WTC11 (cell line): Measurements from ENCODE around the gene PTPN21. TPM values are rescaled to one million over a fixed set of nuclear protein-coding genes. Genes with fewer than 3 reads are reported as not detected.

Experiments
- ATAC-seq: fragments of 200-7000 bp; cut with Tn5 transposase; 2 replicates; pipeline ENCODE4 v1.10.0; 2021; ENCODE audit warnings: mild to moderate bottlenecking, moderate library complexity
- CTCF ChIA-PET: fragments of 300-600 bp; sonication (Branson Sonifier 250); formaldehyde crosslinking; loops from one replicate; lab custom pipeline; 2021; ENCODE audit warnings: antibody characterized with exemption; lab: Charles Lee
- POLR2A ChIA-PET: fragments of 350-600 bp; sonication (Branson Sonifier 250); formaldehyde crosslinking; loops from one replicate; lab custom pipeline; 2021; ENCODE audit warnings: antibody characterized with exemption; lab: Charles Lee
- DNase-seq: peaks from one replicate; pipeline ENCODE4 v3.0.0; 2021; ENCODE audit warnings: low spot score
- H3K27ac Mint-ChIP-seq: 2 replicates; pipeline ENCODE4 v1.8.0; 2021; ENCODE audit warnings: mixed read lengths
- H3K27me3 Mint-ChIP-seq: 2 replicates; pipeline ENCODE4 v1.8.0; 2021; ENCODE audit warnings: low read depth, mild to moderate bottlenecking, moderate library complexity, mixed read lengths
- H3K36me3 Mint-ChIP-seq: 2 replicates; pipeline ENCODE4 v1.8.0; 2021; ENCODE audit warnings: mixed read lengths
- H3K4me1 Mint-ChIP-seq: 2 replicates; pipeline ENCODE4 v1.8.0; 2022; ENCODE audit warnings: mixed read lengths
- H3K4me3 Mint-ChIP-seq: 2 replicates; pipeline ENCODE4 v1.8.0; 2021; ENCODE audit warnings: mild to moderate bottlenecking, moderate library complexity, mixed read lengths
- H3K9me3 Mint-ChIP-seq: 2 replicates; pipeline ENCODE4 v1.8.0; 2021; ENCODE audit warnings: mixed read lengths
- ATF2 ChIP-seq: sonication (generic); formaldehyde crosslinking; IDR thresholded peaks from 2 replicates; pipeline ENCODE4 v1.8.1; 2022; ENCODE audit warnings: low read depth, missing genetic modification reagents, borderline replicate concordance
- CDX4 ChIP-seq: fragments of 250-450 bp; sonication (Bioruptor Pico); IDR thresholded peaks from 2 replicates; pipeline ENCODE4 v1.9.0; 2021; ENCODE audit warnings: moderate library complexity, mild to moderate bottlenecking, inconsistent platforms, borderline replicate concordance
- E2F1 ChIP-seq: sonication (generic); formaldehyde crosslinking; IDR thresholded peaks from 2 replicates; pipeline ENCODE4 v1.8.0; 2022; ENCODE audit warnings: mild to moderate bottlenecking, missing genetic modification reagents
- GABPB1 ChIP-seq: sonication (generic); formaldehyde crosslinking; IDR thresholded peaks from 2 replicates; pipeline ENCODE4 v1.8.1; 2023; ENCODE audit warnings: mild to moderate bottlenecking, missing genetic modification reagents
- JUN ChIP-seq: sonication (generic); formaldehyde crosslinking; IDR thresholded peaks from 2 replicates; pipeline ENCODE4 v1.8.0; 2023; ENCODE audit warnings: mild to moderate bottlenecking, missing genetic modification reagents
- RELA ChIP-seq: sonication (generic); formaldehyde crosslinking; IDR thresholded peaks from 2 replicates; pipeline ENCODE4 v1.8.1; 2022; ENCODE audit warnings: missing genetic modification reagents, mild to moderate bottlenecking, borderline replicate concordance
- SMAD4 ChIP-seq: sonication (generic); formaldehyde crosslinking; IDR thresholded peaks from 2 replicates; pipeline ENCODE4 v1.8.0; 2022; ENCODE audit warnings: mild to moderate bottlenecking, missing genetic modification reagents
- TCF7 ChIP-seq: sonication (generic); formaldehyde crosslinking; IDR thresholded peaks from 2 replicates; pipeline ENCODE4 v1.8.0; 2022; ENCODE audit warnings: mild to moderate bottlenecking, low read depth, missing genetic modification reagents, moderate library complexity
- TP53 ChIP-seq: sonication (generic); formaldehyde crosslinking; IDR thresholded peaks from 2 replicates; pipeline ENCODE4 v1.8.1; 2023; ENCODE audit warnings: mild to moderate bottlenecking, missing genetic modification reagents
- USF2 ChIP-seq: sonication (generic); formaldehyde crosslinking; IDR thresholded peaks from 2 replicates; pipeline ENCODE4 v1.8.1; 2023; ENCODE audit warnings: mild to moderate bottlenecking, missing genetic modification reagents, moderate library complexity
- ZNF317 ChIP-seq: sonication (generic); formaldehyde crosslinking; IDR thresholded peaks from 2 replicates; pipeline ENCODE4 v1.8.1; 2023; ENCODE audit warnings: low read depth, mild to moderate bottlenecking, moderate library complexity, missing genetic modification reagents, borderline replicate concordance
- ZNF396 ChIP-seq: fragments of 250-450 bp; sonication (Bioruptor Pico); IDR thresholded peaks from 2 replicates; pipeline ENCODE4 v1.8.0; 2021; ENCODE audit warnings: mild to moderate bottlenecking, moderate library complexity, borderline replicate concordance
- total RNA-seq: library from RNA; stranded (reverse); gene quantifications from 3 replicates; pipeline ENCODE4 v1.2.3, GENCODE V29; 2021
- TF ChIP-seq, protein P1 (sequence below): sonication (generic); formaldehyde crosslinking; IDR thresholded peaks from 2 replicates; pipeline ENCODE4 v1.8.1; 2022; ENCODE audit warnings: low read depth, mild to moderate bottlenecking, moderate library complexity, missing genetic modification reagents, borderline replicate concordance
- TF ChIP-seq, protein P2 (sequence below): sonication (generic); formaldehyde crosslinking; IDR thresholded peaks from 2 replicates; pipeline ENCODE4 v1.8.0; 2022; ENCODE audit warnings: mild to moderate bottlenecking, missing genetic modification reagents
- TF ChIP-seq, protein P3 (sequence below): sonication (generic); formaldehyde crosslinking; IDR thresholded peaks from 2 replicates; pipeline ENCODE4 v1.8.1; 2023; ENCODE audit warnings: mild to moderate bottlenecking, missing genetic modification reagents, borderline replicate concordance
- TF ChIP-seq, protein P4 (sequence below): sonication (generic); formaldehyde crosslinking; conservative IDR thresholded peaks from 2 replicates; pipeline ENCODE4 v1.8.1; 2023; ENCODE audit warnings: mild to moderate bottlenecking, low read depth, missing genetic modification reagents, moderate library complexity
- TF ChIP-seq, protein P5 (sequence below): fragments of 250-450 bp; sonication (Bioruptor Pico); IDR thresholded peaks from 2 replicates; pipeline ENCODE4 v2.1.2; 2022; ENCODE audit warnings: mild to moderate bottlenecking, moderate library complexity
- TF ChIP-seq, protein P6 (sequence below): fragments of 250-450 bp; sonication (Bioruptor Pico); IDR thresholded peaks from 2 replicates; pipeline ENCODE4 v1.8.0; 2021; ENCODE audit warnings: mild to moderate bottlenecking

Gene PTPN21
- total RNA-seq, 1 experiment from 2014 or later = 7.5 TPM

DNA sequence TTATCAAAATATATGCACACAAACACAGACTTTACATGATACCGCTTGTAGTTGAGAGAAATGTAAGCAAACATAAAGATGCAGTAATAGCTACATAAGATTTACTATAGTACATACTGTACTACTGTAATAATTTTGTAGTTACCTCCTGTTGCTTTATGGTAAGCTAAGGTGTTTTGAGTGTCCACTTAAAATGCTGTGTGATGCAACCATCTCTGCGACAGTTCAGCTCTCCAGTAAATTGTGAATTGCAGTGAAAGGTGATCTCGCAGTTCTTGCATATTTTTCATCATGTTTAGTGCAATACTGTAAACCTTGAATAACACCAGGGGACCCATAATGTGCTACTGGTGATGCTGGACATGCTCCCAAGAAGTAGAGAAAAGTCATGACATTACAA, 29.6 kb upstream of the PTPN21 start (continued):
- TF ChIP-seq, protein P1, sequence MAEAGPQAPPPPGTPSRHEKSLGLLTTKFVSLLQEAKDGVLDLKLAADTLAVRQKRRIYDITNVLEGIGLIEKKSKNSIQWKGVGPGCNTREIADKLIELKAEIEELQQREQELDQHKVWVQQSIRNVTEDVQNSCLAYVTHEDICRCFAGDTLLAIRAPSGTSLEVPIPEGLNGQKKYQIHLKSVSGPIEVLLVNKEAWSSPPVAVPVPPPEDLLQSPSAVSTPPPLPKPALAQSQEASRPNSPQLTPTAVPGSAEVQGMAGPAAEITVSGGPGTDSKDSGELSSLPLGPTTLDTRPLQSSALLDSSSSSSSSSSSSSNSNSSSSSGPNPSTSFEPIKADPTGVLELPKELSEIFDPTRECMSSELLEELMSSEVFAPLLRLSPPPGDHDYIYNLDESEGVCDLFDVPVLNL (CRISPR knock-in tag) = no peak
- TF ChIP-seq SMAD4 (CRISPR knock-in tag) (no peak), USF2 (CRISPR knock-in tag) (no peak), JUN (CRISPR knock-in tag) (no peak), TCF7 (CRISPR knock-in tag) (no peak), E2F1 (CRISPR knock-in tag) (no peak), TP53 (CRISPR knock-in tag) (no peak)
- TF ChIP-seq, protein P2, sequence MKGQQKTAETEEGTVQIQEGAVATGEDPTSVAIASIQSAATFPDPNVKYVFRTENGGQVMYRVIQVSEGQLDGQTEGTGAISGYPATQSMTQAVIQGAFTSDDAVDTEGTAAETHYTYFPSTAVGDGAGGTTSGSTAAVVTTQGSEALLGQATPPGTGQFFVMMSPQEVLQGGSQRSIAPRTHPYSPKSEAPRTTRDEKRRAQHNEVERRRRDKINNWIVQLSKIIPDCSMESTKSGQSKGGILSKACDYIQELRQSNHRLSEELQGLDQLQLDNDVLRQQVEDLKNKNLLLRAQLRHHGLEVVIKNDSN = no peak
- TF ChIP-seq, protein P3, sequence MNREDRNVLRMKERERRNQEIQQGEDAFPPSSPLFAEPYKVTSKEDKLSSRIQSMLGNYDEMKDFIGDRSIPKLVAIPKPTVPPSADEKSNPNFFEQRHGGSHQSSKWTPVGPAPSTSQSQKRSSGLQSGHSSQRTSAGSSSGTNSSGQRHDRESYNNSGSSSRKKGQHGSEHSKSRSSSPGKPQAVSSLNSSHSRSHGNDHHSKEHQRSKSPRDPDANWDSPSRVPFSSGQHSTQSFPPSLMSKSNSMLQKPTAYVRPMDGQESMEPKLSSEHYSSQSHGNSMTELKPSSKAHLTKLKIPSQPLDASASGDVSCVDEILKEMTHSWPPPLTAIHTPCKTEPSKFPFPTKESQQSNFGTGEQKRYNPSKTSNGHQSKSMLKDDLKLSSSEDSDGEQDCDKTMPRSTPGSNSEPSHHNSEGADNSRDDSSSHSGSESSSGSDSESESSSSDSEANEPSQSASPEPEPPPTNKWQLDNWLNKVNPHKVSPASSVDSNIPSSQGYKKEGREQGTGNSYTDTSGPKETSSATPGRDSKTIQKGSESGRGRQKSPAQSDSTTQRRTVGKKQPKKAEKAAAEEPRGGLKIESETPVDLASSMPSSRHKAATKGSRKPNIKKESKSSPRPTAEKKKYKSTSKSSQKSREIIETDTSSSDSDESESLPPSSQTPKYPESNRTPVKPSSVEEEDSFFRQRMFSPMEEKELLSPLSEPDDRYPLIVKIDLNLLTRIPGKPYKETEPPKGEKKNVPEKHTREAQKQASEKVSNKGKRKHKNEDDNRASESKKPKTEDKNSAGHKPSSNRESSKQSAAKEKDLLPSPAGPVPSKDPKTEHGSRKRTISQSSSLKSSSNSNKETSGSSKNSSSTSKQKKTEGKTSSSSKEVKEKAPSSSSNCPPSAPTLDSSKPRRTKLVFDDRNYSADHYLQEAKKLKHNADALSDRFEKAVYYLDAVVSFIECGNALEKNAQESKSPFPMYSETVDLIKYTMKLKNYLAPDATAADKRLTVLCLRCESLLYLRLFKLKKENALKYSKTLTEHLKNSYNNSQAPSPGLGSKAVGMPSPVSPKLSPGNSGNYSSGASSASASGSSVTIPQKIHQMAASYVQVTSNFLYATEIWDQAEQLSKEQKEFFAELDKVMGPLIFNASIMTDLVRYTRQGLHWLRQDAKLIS = no peak

- no peaks in the 10 kb centered on the region for H3K9me3 Mint-ChIP-seq
- DNase-seq = no peak
- H3K27ac Mint-ChIP-seq = no peak overlapping the region
- no peak overlapping the region for H3K4me3 Mint-ChIP-seq
- peaks cover 78% of the 10 kb centered on the region for H3K36me3 Mint-ChIP-seq
- POLR2A ChIA-PET = interaction anchor here (0.6 kb wide), 1 partner anchor 28 kb away, joined by 4 read pairs; no protein-coding TSS in a partner anchor
- no peaks in the 10 kb centered on the region for H3K27me3 Mint-ChIP-seq
- CTCF ChIA-PET = no interaction called here
- no peak for ATAC-seq
- H3K4me1 Mint-ChIP-seq = no peaks in the 10 kb centered on the region
- TF ChIP-seq E2F1 (CRISPR knock-in tag) = no peak
- TF ChIP-seq, protein P4, sequence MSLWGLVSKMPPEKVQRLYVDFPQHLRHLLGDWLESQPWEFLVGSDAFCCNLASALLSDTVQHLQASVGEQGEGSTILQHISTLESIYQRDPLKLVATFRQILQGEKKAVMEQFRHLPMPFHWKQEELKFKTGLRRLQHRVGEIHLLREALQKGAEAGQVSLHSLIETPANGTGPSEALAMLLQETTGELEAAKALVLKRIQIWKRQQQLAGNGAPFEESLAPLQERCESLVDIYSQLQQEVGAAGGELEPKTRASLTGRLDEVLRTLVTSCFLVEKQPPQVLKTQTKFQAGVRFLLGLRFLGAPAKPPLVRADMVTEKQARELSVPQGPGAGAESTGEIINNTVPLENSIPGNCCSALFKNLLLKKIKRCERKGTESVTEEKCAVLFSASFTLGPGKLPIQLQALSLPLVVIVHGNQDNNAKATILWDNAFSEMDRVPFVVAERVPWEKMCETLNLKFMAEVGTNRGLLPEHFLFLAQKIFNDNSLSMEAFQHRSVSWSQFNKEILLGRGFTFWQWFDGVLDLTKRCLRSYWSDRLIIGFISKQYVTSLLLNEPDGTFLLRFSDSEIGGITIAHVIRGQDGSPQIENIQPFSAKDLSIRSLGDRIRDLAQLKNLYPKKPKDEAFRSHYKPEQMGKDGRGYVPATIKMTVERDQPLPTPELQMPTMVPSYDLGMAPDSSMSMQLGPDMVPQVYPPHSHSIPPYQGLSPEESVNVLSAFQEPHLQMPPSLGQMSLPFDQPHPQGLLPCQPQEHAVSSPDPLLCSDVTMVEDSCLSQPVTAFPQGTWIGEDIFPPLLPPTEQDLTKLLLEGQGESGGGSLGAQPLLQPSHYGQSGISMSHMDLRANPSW (CRISPR knock-in tag) = no peak
- TF ChIP-seq, protein P5, sequence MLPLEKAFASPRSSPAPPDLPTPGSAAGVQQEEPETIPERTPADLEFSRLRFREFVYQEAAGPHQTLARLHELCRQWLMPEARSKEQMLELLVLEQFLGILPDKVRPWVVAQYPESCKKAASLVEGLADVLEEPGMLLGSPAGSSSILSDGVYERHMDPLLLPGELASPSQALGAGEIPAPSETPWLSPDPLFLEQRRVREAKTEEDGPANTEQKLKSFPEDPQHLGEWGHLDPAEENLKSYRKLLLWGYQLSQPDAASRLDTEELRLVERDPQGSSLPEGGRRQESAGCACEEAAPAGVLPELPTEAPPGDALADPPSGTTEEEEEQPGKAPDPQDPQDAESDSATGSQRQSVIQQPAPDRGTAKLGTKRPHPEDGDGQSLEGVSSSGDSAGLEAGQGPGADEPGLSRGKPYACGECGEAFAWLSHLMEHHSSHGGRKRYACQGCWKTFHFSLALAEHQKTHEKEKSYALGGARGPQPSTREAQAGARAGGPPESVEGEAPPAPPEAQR (CRISPR knock-in tag) = no peak
- TF ChIP-seq ZNF396 = no peak
- TF ChIP-seq CDX4 (CRISPR knock-in tag) = no peak
- no peak for TF ChIP-seq RELA (CRISPR knock-in tag)
- no peak for TF ChIP-seq GABPB1 (CRISPR knock-in tag)
- TF ChIP-seq ZNF317 (CRISPR knock-in tag) = no peak
- no peak for TF ChIP-seq ATF2 (CRISPR knock-in tag)
- TF ChIP-seq, protein P6, sequence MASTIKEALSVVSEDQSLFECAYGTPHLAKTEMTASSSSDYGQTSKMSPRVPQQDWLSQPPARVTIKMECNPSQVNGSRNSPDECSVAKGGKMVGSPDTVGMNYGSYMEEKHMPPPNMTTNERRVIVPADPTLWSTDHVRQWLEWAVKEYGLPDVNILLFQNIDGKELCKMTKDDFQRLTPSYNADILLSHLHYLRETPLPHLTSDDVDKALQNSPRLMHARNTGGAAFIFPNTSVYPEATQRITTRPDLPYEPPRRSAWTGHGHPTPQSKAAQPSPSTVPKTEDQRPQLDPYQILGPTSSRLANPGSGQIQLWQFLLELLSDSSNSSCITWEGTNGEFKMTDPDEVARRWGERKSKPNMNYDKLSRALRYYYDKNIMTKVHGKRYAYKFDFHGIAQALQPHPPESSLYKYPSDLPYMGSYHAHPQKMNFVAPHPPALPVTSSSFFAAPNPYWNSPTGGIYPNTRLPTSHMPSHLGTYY (CRISPR knock-in tag) = no peak
These were observed 21.4 kb upstream of the PTPN21 start for GRCh38 chr14:88576222-88576621.
